HAP-1 (cell line): ENCODE data around the gene CRACR2B.

Experiments
- DNase-seq, 2 experiments: peaks; one replicate each; pipeline ENCODE4 v3.0.0-alpha.2; 2016 to 2020; ENCODE audit warnings: low spot score in 2 of 2
- H3K27me3 ChIP-seq: fragments of 250-450 bp; sonication (Bioruptor Pico); 2 replicates; pipeline ENCODE4 v1.5.1; 2020; ENCODE audit warnings: low read depth, mild to moderate bottlenecking, moderate library complexity
- H3K36me3 ChIP-seq: fragments of 250-450 bp; sonication (Bioruptor Pico); replicated peaks from 2 replicates; pipeline ENCODE4 v1.5.1; 2020; ENCODE audit warnings: mild to moderate bottlenecking
- H3K4me1 ChIP-seq: fragments of 250-450 bp; sonication (Bioruptor Pico); 2 replicates; pipeline ENCODE4 v1.5.1; 2020; ENCODE audit warnings: mild to moderate bottlenecking
- H3K4me3 ChIP-seq: fragments of 250-450 bp; sonication (Bioruptor Pico); 2 replicates; pipeline ENCODE4 v1.5.1; 2020; ENCODE audit warnings: mild to moderate bottlenecking, moderate library complexity
- H3K9me3 ChIP-seq: fragments of 250-450 bp; sonication (Bioruptor Pico); 2 replicates; pipeline ENCODE4 v1.5.1; 2020; ENCODE audit warnings: mild to moderate bottlenecking, moderate library complexity
- in situ Hi-C: fragments of 300-500 bp; cut with MboI; formaldehyde crosslinking; loops from 3 replicates; pipeline ENCODE4 v1.14.3; 2020; ENCODE audit warnings: low sequenced_read_pairs, inconsistent platforms, mixed read lengths

The CRACR2B gene

DNA sequence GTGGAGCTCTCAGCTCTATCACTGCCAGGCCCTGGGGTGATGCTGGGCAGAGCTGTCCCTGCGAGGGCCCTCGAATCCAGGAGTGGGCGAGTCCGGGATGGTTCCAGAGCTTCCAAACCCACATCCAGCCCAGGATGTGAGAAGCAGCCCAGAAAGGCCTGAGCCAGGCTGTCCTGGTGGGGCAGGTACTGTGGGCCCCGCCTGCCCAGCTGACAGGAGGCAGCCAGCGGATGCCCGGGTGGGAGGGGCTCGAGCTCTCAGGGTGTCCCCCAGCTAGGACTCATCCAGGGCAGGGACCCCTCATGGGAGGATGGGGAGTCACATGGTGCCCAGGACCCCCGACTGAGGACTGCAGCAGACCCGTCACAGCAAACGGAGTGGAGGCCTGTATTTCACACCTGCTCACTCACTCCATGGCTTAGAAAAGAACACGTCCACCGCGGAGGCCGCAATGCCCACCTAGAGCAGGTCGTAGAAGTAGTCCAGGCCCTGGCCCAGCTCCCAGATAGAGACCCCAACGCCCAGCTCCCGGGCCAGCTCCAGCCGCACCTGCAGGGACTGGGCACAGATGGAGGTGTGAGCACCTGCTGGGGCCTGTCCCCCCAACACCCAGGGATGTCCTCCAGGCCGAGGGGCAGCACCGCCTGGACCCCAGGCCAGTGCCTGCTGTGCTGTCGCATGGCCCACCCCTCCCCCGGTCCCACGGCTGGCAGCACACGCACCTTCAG, 41.8 kb downstream of the CRACR2B start:
- H3K36me3 ChIP-seq, result peaks cover 21% of the 10 kb centered on the region
- in situ Hi-C loops, result no loop called here
- DNase-seq, result no peak
- no peaks in the 10 kb centered on the region for H3K9me3 ChIP-seq
- no peak overlapping the region for H3K4me3 ChIP-seq
- no peaks in the 10 kb centered on the region for H3K27me3 ChIP-seq
- H3K4me1 ChIP-seq, result no peaks in the 10 kb centered on the region

DNA sequence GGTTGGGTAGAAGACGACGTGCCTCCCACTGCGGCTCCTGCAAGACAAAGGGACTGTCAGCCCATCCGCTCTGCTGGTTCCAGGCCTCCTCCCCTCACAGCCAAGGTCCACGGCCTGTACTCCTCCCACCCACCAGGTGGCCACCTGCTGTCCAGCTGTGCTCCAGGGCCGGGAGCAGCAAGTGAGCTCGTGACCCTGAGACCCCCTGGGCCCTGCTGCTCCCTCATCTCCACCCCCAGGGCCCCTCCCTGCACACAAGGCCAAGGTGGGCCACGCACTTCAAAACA, 42.4 kb downstream of the CRACR2B start:
- Histone ChIP-seq H3K27me3 (no peaks in the 10 kb centered on the region), H3K36me3 (peaks cover 22% of the 10 kb centered on the region), H3K9me3 (no peaks in the 10 kb centered on the region), H3K4me1 (no peaks in the 10 kb centered on the region), H3K4me3 (no peak overlapping the region)
- in situ Hi-C loops, result no loop called here
- no peak for DNase-seq

DNA sequence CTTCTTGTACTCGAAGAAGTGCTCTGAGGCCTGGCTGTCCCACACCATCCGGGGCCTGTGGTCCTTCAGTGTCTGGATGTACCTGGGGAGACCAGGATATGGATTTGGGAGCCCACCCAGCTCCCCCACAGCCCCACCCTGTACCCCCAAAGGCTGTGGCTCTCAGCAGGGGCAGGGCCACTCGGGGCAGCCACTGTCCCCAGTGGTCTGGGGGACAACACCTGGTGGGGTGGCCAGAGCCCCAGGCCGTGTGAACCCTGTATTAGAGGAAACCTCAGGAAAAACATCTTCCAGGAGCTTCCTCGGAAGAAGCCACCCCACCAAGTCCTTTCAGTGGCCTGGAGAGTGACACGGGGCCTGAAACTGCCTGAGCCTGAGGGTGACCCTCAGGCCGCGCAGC, 42.7 kb downstream of the CRACR2B start:
- Histone ChIP-seq H3K4me1 (no peaks in the 10 kb centered on the region), H3K27me3 (no peaks in the 10 kb centered on the region), H3K9me3 (no peaks in the 10 kb centered on the region), H3K4me3 (no peak overlapping the region), H3K36me3 (peaks cover 22% of the 10 kb centered on the region)
- no peak for DNase-seq
- in situ Hi-C loops, result no loop called here

DNA sequence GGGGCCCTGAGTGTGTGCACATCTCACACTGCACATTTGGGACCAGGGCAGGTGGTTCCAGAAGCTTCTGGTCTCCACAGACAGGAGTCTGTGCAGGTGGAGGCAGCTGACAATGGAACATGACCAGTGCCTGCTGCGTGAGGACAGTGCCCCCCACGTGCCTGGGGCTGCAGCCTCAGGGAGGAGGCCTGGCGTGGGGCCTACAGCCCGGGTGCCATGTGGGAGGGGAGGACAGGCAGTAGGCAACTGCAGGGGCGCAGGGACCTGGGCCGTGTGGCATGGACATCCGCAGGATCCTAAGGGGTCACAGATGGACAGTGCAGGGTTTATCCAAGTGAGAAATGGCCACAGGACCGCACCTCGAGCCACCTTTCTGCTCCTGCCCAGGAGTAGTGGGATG, 43.8 kb downstream of the CRACR2B start:
- no peaks in the 10 kb centered on the region for H3K9me3 ChIP-seq
- peaks cover 19% of the 10 kb centered on the region for H3K36me3 ChIP-seq
- no peaks in the 10 kb centered on the region for H3K4me1 ChIP-seq
- DNase-seq, result no peak
- H3K27me3 ChIP-seq, result no peaks in the 10 kb centered on the region
- in situ Hi-C loops, result no loop called here
- H3K4me3 ChIP-seq, result no peak overlapping the region

DNA sequence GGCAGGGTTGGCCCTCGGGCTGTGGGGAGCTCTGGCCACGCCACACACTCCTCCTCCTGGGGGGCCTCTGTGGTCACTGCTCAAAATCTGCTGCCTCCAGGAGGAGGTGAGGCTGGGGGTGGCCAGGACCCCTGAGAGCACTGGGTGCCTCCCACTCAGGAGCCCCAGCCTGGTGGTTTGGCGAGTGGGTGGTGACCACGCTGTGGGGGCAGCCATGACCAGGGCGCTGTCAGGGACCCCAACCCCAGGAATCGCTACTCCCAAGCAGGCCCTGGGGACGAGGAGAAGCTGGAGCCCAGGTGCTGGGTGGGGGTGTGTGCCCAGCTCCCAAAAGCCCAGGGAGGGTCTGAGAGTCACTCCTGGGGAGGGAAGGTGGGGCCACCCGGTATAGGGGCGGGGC, 45.1 kb downstream of the CRACR2B start:
- peaks cover 17% of the 10 kb centered on the region for H3K36me3 ChIP-seq
- in situ Hi-C loops, result no loop called here
- DNase-seq, result no peak
- no peak overlapping the region for H3K4me3 ChIP-seq
- no peaks in the 10 kb centered on the region for H3K9me3 ChIP-seq
- H3K27me3 ChIP-seq, result no peaks in the 10 kb centered on the region
- no peaks in the 10 kb centered on the region for H3K4me1 ChIP-seq

DNA sequence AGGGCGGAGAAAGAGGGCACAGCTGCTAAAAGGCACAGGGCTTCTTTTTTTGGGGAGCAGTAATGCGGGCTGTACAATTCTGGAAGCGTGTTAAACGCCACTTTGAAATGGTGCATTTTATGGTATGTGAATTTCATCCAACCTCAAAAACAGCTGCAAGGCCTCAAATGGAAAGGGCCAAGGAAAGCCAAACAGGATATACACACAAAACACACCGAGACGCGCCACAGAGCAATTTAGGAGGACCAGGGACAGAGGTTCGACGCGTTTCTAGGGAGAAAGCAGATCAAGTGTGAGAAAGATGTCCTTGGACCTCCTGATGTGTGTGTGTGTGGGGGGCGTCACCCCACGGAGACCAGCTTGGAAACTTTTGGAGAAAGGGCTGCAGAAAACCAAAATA, 46.0 kb downstream of the CRACR2B start:
- Histone ChIP-seq H3K9me3 (no peaks in the 10 kb centered on the region), H3K27me3 (no peaks in the 10 kb centered on the region), H3K4me1 (no peaks in the 10 kb centered on the region), H3K4me3 (no peak overlapping the region), H3K36me3 (peaks cover 16% of the 10 kb centered on the region)
- in situ Hi-C loops, result no loop called here
- no peak for DNase-seq

DNA sequence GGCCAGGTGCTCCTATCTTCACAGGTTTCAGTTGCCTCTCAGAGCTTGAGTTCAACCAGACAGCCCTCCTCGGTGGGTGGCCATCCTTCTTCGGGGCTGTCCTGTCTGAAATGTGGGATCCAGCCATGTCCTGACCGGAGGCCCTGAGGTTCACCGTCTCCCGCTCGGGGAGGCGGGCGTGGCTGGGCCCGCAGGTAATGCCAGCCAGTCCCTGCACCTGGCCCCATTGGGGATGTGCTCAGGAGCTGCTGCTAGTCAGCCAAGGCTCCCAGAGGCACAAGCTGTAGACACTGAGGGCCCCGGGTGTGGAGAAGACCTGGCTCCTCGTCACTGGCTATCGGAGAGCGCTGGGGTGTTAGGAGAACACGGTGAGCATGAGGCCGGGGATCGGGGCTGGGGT, 47.5 kb downstream of the CRACR2B start:
- H3K4me3 ChIP-seq, result no peak overlapping the region
- in situ Hi-C loops, result no loop called here
- no peak for DNase-seq
- H3K4me1 ChIP-seq, result no peaks in the 10 kb centered on the region
- H3K27me3 ChIP-seq, result no peaks in the 10 kb centered on the region
- H3K36me3 ChIP-seq, result peaks cover 18% of the 10 kb centered on the region
- H3K9me3 ChIP-seq, result no peaks in the 10 kb centered on the region

DNA sequence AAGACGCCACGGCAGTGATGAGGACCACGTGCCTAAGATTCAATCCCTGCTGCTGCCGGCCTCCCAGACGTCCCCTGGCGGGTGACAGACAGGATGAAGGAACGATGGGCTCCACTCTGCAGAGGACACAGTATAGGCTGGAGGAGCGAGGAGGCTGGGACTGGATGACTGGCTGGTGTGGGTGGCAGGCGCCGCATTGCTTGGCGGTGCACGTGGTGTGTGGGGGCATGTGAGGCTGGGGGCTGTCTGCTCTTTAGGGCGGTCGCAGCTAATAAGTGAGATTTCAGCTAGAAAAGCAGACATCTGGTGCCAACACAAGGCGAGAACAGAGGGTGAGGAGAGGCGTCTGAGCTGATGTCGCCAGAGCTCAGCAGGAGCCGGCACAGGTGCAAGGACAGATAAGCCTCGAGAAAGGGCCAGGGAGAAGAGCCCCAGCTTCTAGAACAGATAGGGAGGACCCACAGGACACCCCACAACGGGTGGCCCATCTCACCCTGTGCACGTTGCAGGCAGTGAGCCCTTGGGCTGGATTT, 48.1 kb downstream of the CRACR2B start:
- H3K4me3 ChIP-seq, result no peak overlapping the region
- H3K9me3 ChIP-seq, result no peaks in the 10 kb centered on the region
- H3K4me1 ChIP-seq, result no peaks in the 10 kb centered on the region
- H3K36me3 ChIP-seq, result peaks cover 24% of the 10 kb centered on the region
- no peak for DNase-seq
- in situ Hi-C loops, result no loop called here
- H3K27me3 ChIP-seq, result no peaks in the 10 kb centered on the region

DNA sequence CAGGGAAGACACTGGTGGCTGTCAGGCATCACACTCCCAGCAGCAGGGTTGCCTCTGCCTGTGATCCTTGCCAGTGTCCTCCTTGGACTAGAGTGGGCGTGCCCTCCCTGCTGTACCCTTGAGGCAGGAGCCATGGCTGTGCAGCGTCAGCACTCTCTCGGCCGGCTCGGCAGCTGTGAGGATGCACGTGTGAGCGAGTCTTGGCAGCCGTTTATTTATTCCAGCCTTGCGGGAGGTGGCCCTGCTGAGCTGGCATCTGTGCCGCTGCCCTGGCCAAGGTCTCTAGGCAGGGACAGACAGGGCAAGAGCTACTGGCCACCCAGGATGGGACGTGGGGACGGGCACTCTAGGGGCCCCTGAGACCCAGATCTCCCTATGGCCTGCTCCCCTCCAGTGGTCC, 48.8 kb downstream of the CRACR2B start:
- in situ Hi-C loops, result no loop called here
- Histone ChIP-seq H3K27me3 (no peaks in the 10 kb centered on the region), H3K4me1 (no peaks in the 10 kb centered on the region), H3K4me3 (no peak overlapping the region), H3K9me3 (no peaks in the 10 kb centered on the region), H3K36me3 (peaks cover 26% of the 10 kb centered on the region)
- no peak for DNase-seq

DNA sequence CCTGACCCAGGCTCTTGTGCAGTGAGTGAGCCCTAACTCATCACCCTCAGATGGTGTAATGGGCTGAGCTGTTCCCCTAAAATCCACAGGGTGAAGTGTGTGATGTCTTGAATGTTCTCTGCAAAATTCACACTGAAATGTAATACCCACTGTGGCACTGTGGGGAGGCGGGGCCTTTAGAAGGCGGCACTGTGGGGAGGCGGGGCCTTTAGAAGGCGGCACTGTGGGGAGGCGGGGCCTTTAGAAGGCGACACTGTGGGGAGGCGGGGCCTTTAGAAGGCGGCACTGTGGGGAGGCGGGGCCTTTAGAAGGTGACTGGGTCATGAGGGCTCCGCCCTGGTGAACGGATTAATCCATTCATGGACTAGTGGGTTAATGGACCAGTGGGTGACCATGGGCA, 49.8 kb downstream of the CRACR2B start:
- peak in 1 of 2 experiments; percentile 76 for DNase-seq
- in situ Hi-C loops, result no loop called here
- Histone ChIP-seq H3K27me3 (no peaks in the 10 kb centered on the region), H3K36me3 (peaks cover 26% of the 10 kb centered on the region), H3K4me3 (no peak overlapping the region), H3K9me3 (no peaks in the 10 kb centered on the region), H3K4me1 (no peaks in the 10 kb centered on the region)

DNA sequence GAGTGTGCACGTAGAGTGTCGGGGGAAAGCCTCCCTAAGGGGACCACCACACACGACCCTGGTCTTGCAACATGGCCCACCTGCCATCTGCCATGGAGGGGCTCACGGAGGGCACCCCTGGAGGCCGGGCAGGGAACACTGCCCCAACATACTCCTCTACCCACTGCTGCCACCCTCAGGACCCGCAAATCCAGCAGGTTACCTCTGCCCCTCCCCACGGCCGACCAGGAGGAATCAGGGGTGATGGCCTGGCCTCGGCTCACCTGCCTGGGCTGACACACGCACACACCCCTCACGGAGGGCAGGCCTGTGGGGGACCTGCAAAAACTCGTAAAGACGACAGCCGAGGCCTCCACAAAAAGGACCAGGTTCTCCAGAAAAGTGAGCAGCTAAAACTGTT, 52.7 kb downstream of the CRACR2B start:
- Histone ChIP-seq H3K36me3 (peaks cover 35% of the 10 kb centered on the region), H3K9me3 (no peaks in the 10 kb centered on the region), H3K4me3 (no peak overlapping the region), H3K27me3 (no peaks in the 10 kb centered on the region), H3K4me1 (no peaks in the 10 kb centered on the region)
- in situ Hi-C loops, result no loop called here
- no peak for DNase-seq
